ENCODE data around the gene COMMD7. TPM values are rescaled to one million over a fixed set of nuclear protein-coding genes. Genes with fewer than 3 reads are reported as not detected.

The COMMD7 gene
- 48.4 and 61.8 TPM in 2 replicates for total RNA-seq (2014; rRNA removed; shearing (Covaris generic))

DNA sequence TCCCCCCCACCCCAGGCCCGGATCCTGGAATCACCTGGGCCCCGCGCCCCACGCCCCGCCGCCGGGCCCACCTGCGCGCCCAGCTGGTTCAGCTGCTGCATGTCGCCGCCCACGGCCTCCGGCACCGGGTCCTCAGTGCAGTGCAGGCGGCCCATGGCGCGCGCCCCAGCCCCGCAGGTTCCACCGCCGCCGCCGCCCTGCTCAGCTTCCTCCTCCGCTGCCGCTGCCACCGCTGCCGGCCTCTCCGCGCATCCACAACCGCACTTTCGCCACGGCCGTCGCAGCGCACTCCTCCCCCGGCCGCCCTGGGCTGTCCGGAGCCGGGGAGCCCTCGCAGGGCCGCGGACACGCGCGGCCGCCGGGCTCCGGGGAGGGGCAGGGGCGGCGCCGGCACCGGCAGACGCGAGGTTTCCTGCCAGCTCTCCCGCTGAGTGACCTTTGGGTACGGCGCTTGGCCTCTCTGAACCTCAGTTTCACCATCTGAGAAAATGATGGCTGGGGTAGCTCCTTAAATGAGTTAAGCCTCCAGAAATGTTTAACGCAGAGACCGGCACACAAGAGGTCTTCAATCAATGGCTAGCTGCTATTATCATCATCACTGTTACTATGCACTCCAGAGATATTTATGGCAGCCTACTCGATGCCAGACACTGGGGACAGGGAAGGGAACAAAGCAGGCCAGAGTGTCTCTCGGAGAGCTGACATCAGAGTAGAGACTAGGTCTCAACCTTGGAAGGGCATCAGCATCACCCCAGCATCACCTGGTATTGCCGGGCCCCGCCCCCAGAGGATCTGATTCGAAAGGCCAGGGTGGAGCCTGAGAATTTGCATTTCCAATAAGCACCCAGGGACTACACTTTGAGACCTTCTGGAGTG, at the start of gene COMMD7:
TSS of gene COMMD7 (minus strand) at position 231 of the 876 bp plus-strand sequence. CDS start at position 155, 76 bp downstream.
- in situ Hi-C loops (cut with HindIII; ENCODE audit: low sequenced_read_pairs): no loop called here
- peak; percentile 80 for DNase-seq (ENCODE audit: low spot score)

DNA sequence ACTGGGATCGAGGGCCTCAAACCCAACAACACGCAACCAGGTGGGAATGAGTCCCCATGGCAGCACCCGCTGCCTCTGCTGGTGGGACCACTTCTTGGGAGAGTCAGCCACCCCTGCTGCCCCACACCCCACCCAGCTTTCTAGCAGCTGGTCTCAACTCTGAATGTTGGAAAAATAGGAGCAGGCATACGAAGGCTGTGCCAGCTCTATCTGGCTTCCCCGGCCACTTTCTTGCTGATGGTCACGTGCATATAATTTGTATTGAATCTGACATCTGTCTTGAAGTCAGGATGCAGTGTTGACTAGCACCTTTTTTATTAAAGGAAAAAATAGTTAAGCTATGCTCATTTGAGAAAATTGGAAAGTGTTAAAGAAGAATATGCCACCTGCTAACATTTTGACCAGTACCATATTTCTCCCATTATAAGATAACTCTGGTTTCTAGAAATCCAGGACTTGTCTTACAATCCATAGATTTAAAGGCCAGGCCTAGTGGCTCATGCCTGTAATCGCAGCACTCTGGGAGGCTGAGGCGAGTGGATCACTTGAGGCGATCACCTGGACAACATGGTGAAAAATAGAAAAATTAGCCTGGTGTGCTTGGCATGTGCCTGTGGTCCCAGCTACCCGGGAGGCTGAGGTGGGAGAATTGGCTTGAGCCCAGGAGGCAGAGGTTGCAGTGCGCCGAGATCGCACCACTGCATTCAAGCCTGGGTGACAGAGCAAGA, 49.6 kb upstream of the COMMD7 start:
- DNase-seq (ENCODE audit: low spot score): no peak
- in situ Hi-C loops (cut with HindIII; ENCODE audit: low sequenced_read_pairs): loop anchor here (25.0 kb wide), 1 partner anchor 106 kb away; no protein-coding TSS in a partner anchor

DNA sequence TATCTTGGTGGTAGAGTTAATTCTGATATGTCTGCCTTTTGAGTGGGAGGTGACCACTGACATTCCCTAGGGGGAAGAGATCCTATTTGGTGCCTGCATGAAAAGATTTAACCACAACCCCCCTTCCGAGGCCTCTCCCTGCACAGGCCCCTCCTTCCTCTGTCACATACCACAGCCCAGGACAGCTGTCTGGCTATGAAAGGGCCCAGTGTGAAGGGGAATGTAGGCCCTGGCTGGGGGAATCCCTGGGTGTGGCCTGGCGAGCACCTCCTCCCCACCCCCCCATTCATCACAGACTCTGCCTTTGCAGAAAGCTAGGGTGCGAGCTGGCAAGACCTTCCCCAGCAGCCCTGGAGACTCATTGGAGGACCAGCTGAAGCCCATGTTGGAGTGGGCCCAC, 49.0 kb upstream of the COMMD7 start:
- no peak for DNase-seq (ENCODE audit: low spot score)
- in situ Hi-C loops (cut with HindIII; ENCODE audit: low sequenced_read_pairs): loop anchor here (25.0 kb wide), 1 partner anchor 105 kb away; no protein-coding TSS in a partner anchor

DNA sequence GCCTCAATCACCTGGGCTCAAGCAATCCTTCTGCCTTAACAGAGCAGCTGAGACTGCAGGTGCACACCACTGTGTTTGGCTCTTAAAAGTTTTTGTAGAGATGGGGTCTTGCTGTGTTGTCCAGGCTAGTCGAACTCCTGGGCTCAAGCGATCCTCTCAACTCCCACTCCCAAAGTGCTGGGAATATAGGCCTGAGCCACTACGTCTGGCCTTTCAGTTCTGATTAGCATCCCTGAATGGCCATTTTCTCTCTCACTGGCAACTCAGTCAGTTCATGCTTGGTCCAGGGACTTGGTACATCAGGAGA, 47.4 kb upstream of the COMMD7 start:
- in situ Hi-C loops (cut with HindIII; ENCODE audit: low sequenced_read_pairs): loop anchor here (25.0 kb wide), 1 partner anchor 103 kb away; no protein-coding TSS in a partner anchor
- DNase-seq (ENCODE audit: low spot score): no peak

DNA sequence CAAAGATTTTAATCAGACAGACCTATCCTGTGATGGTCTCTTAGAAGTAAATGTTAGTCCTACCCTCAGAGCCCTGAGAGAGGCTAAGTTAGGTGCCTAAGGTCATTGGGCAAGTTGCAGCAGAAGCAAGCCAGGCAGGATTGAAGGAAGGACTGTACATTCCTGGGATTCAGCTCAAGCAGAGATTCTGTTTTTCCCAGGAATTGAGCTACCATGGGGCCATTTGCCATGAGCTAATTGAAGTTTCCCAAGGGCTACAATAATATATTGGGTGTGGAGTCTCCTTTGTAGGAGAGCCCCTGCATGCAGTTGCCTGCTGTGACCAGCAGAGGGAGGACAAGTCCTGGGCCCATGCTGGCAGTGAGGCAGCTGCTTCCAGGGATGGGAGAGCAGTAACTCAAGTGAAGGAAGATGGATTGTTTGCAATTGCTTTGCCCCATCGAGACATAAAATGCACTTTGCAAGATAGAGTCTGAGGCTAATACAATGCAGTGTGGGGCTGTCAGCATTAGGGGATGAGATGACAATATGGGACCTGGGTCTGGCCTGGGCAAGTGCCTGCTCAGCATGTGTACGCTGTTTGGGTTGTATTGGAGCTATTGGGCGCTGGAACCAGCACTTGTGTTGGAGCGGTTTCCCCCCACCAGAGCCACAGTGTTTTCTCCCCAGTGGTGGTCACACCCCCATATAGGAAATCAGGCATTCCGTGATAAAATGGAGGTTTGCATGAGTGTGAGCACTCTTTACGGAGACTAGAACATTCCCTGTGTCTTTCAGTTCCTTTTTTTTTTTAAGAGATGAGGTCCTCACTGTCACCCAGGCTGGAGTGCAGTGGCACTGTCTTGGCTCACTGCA, 46.9 kb upstream of the COMMD7 start:
- peak; percentile 80 for DNase-seq (ENCODE audit: low spot score)
- in situ Hi-C loops (cut with HindIII; ENCODE audit: low sequenced_read_pairs): loop anchor here (25.0 kb wide), 1 partner anchor 103 kb away; no protein-coding TSS in a partner anchor

DNA sequence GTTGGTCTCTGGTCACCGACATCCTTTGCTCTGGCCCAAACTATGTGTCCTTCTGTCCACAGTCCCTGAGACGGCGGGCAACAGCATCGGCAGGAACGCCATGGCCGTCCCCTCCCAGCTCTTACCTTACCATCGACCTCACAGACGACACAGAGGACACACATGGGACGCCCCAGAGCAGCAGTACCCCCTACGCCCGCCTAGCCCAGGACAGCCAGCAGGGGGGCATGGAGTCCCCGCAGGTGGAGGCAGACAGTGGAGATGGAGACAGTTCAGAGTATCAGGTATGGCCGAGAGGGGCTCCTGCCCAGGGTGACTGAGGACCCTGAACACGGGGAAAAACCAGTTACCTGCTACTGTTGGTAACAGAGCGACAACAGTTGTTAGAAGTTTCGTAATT, 43.9 kb upstream of the COMMD7 start:
- no peak for DNase-seq (ENCODE audit: low spot score)
- in situ Hi-C loops (cut with HindIII; ENCODE audit: low sequenced_read_pairs): loop anchor here (25.0 kb wide), 1 partner anchor 100 kb away; no protein-coding TSS in a partner anchor

DNA sequence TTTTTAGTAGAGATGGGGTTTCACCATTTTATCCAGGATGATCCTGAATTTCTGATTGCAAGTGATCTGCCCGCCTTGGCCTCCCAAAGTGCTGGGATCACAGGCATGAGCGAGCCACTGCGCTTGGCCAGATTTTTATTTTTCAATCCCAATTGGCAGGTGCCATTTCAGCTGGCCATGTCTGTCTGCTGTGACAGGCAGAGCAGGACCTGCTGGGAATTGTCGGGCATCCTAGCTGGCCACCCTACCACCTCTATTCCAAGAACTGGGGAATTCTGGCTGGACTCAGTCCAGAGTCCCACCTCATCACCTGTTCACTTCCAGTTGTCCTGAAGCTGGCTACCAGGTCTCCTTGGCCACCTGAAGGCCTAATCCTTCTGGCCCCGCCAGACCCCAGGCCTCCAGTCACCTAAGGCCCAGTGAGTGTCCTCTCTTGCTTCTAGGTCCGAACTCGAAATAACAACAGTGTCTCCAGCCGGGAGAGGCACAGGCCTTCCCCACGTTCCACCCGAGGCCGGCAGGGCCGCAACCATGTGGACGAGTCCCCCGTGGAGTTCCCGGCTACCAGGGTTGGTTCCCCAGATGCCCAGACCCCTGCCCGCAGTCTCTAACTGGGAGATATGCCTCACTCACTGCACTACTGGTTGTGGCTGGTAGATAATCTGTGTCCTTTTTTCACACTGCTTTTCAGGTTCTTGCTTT, 42.9 kb upstream of the COMMD7 start:
- in situ Hi-C loops (cut with HindIII; ENCODE audit: low sequenced_read_pairs): loop anchor here (25.0 kb wide), 1 partner anchor 99 kb away; no protein-coding TSS in a partner anchor
- DNase-seq (ENCODE audit: low spot score): no peak

DNA sequence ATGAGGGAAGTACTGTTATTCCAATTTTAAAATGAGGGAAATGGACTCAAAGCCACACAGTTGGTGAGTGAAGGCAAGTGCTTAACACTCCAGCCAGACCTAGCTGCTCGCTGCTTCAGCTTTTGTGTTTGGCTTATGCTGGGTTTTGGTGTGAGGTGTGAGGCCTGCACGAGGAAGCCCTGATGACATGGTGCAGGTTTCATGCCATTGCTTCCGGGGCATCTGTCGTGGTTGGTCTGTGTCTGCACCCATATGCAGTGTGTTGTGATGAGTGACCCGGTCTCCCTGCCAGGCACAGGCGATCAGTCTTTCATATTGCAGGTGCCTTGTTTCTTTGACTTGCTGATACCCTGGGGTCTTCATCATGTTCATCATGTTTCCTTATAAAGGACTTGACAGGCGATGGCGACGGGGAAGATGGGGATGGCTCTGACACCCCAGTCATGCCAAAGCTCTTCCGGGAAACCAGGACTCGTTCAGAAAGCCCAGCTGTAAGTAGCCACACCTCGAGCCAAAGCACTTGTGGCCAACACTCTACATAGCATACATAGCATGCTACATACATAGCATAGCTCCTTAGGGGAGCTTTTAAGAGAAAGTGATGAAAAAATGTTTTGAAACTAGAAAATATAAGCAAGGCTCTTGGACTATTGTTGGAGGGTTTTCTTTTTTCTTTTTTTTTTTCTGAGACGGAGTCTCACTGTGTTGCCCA, 41.3 kb upstream of the COMMD7 start:
- in situ Hi-C loops (cut with HindIII; ENCODE audit: low sequenced_read_pairs): loop anchor here (25.0 kb wide), 1 partner anchor 97 kb away; no protein-coding TSS in a partner anchor
- no peak for DNase-seq (ENCODE audit: low spot score)

DNA sequence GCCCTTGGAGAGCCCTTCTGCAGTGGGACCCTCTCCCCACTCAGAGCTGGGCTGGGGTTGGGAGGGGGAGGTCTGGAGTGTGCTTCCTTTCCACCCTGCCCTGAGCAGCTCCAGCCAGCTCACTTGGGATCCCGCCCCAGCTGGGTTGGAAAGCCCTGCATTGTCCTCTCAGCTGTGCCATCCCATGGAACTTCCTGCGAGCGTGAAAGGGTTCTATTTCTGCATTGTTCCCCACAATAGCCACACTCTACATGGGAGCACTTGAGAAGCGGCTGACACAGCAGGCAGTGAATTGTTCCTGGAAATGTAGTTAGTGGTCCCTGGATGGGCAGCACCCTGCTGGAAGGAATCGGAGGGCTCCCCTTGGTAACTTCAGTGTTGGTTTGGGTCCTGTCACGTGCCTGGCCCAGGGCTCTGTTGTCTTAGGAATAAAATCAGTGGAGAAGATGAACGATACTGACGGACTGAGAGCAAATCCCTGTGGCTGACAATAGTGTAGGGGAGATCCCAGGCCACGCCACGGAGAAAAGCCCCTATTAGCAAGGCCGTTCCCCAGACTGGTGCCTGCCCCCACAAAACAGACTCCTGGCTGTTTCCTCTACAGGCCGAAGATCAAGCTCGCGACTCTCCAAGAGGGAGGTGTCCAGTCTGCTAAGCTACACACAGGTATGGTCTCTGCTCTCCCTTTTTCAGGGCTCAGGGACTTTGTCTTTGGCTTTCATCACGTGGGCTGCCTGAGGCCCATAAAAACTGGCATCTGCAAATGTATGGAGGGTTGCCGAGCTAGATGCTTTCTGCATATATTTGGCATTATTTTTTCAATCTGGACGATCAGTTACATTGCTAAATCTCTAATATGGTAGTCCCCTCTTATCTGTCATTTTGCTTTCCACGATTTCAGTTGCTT, 37.7 kb upstream of the COMMD7 start:
- in situ Hi-C loops (cut with HindIII; ENCODE audit: low sequenced_read_pairs): loop anchor here (25.0 kb wide), 1 partner anchor 94 kb away; no protein-coding TSS in a partner anchor
- no peak for DNase-seq (ENCODE audit: low spot score)

DNA sequence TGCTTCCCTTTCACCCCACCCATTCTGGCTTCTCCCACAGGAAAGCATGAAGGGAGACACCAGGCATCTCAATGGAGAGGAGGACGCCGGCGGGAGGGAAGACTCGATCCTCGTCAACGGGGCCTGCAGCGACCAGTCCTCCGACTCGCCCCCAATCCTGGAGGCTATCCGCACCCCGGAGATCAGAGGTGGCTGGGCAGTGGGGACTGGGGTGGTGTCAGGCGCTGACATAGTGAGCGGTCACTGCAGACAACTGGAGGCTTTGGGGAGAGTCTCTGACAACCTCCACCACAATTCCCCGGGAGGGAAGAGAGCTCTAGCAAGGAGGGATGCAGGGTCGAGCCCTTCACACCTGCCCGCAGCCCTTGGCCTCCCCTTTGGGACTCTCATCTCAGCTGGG, 37.0 kb upstream of the COMMD7 start:
- in situ Hi-C loops (cut with HindIII; ENCODE audit: low sequenced_read_pairs): loop anchor here (25.0 kb wide), 1 partner anchor 93 kb away; no protein-coding TSS in a partner anchor
- DNase-seq (ENCODE audit: low spot score): no peak

DNA sequence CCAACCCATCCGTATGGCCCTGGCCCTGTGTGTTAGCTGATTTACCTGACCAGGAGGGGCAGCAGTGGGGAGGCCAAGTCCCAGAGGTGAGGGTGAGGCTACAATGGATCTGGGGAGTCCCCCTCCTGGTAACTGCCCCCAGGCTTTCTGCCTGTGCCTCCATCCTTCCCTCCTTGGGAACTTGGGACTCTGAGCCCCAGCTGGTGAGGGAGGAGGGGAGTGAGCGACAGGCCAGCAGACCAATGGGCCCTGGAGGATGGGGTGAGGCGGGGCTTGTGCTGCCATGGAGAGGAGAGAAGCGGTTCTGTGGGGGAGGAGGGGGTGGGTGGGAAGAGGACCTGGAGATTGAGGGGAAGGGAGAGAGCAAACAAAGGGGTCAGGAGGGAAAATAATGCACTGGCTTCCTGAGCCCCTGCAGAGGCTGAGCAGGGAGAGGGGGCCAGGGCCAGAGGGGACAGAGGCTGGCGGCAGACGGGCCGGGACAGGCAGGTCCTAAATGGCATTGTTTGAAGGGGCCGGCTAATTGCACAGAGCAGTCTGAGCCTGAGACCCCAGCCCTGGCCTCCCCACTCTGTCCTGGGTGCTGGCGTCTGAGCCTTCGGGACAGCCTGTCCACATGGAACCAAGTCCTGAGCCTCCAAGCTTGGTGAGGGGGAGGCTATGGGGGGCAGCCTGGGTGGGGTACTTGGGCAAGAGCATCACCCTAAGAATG, 36.4 kb upstream of the COMMD7 start:
- in situ Hi-C loops (cut with HindIII; ENCODE audit: low sequenced_read_pairs): loop anchor here (25.0 kb wide), 1 partner anchor 92 kb away; no protein-coding TSS in a partner anchor
- no peak for DNase-seq (ENCODE audit: low spot score)

DNA sequence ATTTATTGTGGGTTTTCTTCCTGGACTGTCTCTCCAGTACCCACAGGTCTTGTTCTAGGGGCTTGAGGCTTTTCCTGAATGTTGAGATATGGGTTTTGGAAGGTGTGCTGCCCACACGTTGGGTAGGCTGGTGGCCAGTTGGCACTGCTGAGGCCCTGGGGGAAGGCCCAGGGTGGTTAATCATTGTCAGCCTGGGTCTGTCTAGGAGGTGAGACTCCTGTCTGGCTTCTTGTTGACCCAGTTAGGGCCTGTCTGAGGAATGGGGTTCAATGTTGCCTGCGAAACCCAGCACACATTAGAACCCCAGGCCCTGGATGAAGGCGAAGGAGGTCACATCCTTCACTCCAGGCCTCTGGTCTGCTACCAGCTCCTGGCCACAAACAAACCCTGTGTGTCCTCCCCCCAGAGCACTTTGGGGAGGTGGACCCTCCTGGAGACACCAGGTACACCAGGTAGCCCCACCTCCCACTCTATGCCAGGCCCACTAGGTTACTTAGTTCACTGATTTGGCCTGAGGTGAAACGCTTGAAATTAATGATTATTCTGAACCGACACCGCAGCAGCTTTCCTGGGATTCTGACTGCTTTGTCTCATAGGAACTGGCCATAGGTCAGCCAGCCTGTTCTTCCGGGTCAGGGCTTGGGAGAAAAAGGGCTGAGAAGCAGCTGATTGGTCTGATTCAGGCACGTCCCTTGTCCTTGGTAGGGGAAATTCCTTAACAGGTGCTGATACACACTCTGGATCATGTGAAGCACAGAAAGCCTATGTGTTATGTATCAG, 34.1 kb upstream of the COMMD7 start:
- no peak for DNase-seq (ENCODE audit: low spot score)
- in situ Hi-C loops (cut with HindIII; ENCODE audit: low sequenced_read_pairs): loop anchor here (25.0 kb wide), 1 partner anchor 90 kb away; no protein-coding TSS in a partner anchor

DNA sequence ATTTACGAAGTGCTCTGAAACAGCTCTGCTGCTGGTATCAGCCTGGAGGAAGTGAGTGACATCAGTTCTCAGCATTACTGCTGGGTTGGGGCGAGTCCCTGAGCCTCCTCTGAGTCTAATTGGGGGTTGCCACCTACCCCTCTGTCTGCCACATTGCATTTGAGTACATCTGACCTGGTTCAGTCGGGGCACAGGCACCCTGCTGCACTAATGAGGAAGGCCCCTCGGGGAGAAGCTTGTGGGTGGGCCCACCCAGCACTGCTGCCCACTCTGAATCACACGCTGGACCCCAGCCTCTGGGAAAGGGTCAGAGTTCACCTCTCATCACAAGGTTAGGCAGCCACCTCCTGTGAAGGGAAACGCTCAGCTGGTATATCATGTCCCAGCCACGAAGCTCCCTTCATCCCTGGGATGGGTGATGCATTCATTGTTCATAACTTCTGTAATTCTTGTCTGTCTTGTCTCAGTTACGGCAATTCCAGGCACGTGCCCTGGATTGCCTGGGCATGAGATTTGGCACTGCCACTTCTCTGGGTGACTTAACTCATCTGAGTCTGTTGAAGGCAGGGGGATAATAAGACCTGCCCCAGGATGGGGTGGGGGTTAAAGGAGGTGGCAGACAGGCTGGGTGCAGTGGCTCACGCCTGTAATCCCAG, 32.2 kb upstream of the COMMD7 start:
- in situ Hi-C loops (cut with HindIII; ENCODE audit: low sequenced_read_pairs): loop anchor here (25.0 kb wide), 1 partner anchor 88 kb away; no protein-coding TSS in a partner anchor
- no peak for DNase-seq (ENCODE audit: low spot score)

DNA sequence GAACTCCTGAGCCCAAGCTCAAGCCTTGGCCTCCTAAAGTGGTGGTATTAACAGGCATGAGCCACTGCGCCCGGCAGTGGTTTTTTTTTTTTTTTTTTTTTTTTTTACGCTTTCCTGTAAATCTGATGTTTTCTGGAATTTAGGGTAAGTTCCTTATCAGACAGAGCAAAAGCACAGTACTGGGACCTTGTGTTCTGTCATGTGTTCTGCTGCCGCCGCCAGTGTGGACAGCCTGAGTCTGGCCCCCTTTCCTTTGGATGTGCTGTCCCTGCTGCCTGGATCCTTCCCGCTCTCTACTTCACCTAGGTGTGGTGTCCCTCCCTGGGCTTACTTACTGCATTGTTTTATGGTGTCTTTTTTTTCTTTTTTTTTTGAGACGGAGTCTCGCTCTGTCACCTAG, 30.6 kb upstream of the COMMD7 start:
- in situ Hi-C loops (cut with HindIII; ENCODE audit: low sequenced_read_pairs): no loop called here
- DNase-seq (ENCODE audit: low spot score): no peak

DNA sequence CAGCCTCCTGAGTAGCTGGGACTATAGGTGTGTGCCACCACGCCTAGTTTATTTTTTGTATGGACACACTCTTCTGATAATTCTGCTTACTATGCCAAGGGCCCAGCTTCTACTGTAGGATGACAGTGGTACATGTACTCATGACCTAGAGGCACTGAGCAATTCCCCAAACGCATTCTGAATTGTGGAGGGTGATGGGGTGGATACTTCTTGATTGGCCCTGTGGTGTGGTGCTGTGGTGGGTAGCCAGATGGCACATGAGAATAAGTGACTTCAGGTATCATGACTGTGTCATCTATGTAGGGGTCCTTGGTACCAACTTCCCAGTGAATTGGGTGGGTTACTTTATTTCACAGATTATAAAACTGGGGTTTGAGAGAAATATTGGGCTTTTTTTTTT, 30.0 kb upstream of the COMMD7 start:
- in situ Hi-C loops (cut with HindIII; ENCODE audit: low sequenced_read_pairs): no loop called here
- DNase-seq (ENCODE audit: low spot score): no peak
